SK-N-MC (cell line): ENCODE data around the gene FARS2.

ENCODE experiments used
- DNase-seq: peaks from one replicate; pipeline ENCODE4 v3.0.0-alpha.2; 2011; ENCODE audit warnings: low read depth, low spot score
- H3K27ac ChIP-seq: fragments of 200-600 bp; sonication (generic); 2 replicates; pipeline ENCODE4 v1.5.1; 2016; ENCODE audit warnings: mixed run types
- H3K36me3 ChIP-seq: fragments of 200-600 bp; sonication (generic); 2 replicates; pipeline ENCODE4 v1.6.1; 2017; ENCODE audit warnings: antibody characterized with exemption, low read length, mixed read lengths; ENCODE audit not compliant: insufficient read depth
- H3K4me3 ChIP-seq: fragments of 200-600 bp; sonication (generic); 2 replicates; pipeline ENCODE4 v1.5.1; 2016
- H3K9ac ChIP-seq: fragments of 200-600 bp; sonication (generic); 2 replicates; pipeline ENCODE4 v1.8.0; 2017; ENCODE audit warnings: mixed run types, mixed read lengths; ENCODE audit not compliant: insufficient read length
- H3K9me3 ChIP-seq: fragments of 200-600 bp; sonication (generic); 2 replicates; pipeline ENCODE4 v1.6.1; 2017; ENCODE audit warnings: low read depth, mild to moderate bottlenecking, antibody characterized with exemption, low read length, moderate library complexity, mixed read lengths
- EZH2 ChIP-seq: fragments of 200-600 bp; sonication (generic); IDR thresholded peaks from one replicate; pipeline ENCODE4 v1.6.1; 2017; ENCODE audit warnings: antibody characterized with exemption
- FOXP2 ChIP-seq: optimal IDR thresholded peaks from 2 replicates; pipeline ENCODE3; 2011; ENCODE audit warnings: mild to moderate bottlenecking, moderate library complexity; ENCODE audit not compliant: insufficient read depth; ENCODE audit errors: extremely low read length, control extremely low read depth
- POLR2AphosphoS5 ChIP-seq: IDR thresholded peaks from 2 replicates; pipeline ENCODE4 v1.6.1; 2012; ENCODE audit warnings: mild to moderate bottlenecking, low read depth, low read length, borderline replicate concordance

The FARS2 gene

DNA sequence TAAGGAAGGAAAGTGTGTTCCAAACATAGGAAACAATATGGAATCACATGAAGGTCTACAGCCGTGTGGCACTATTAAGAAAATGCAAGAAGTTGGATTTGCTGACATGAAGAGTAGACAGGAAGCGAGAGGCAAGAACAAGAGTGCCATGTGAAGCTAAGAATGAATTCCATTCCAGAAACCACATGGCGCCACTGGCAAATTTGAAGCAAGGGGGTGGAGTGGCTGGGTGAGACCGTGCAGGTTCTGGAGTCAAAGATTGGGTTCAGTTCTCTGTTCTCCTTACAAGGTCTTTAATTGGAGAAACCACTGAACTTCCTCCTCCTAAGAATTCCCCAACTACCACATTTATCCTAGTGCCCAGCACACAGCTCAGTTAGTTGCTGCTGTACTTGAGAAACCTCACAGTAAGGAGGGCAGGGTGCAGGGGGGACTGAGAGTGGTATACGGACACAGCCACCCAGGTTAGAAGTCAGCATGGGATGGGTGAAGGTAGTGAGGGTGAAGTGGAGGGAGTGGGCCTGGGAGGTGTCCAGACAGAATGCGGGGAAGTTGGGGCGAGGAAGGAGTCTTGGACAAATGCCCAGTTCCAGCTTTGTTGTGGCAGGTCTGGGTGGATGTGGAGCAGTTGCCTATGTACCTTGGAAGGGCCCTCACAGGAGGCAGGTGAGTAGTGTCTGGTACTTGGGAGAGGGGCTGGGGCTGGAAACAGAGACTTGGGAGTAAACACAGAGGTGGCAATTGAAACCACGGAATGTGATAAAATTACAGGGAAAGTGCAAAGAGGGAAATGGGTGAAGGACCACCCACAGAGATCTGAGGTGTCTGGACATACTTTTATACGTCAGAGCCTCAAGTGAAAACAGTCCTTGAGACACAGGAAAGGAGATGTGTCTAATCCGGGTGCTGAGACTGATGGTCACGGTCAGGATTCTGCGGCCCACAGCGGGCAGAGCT is 14.9 kb upstream of the FARS2 start:
- H3K4me3 ChIP-seq = peak overlapping the region; percentile 30; the same call in 1 of the 2 replicates
- TF ChIP-seq POLR2AphosphoS5 (peak; percentile 49; the same call in 1 of the 2 replicates), FOXP2 (no peak)
- H3K27ac ChIP-seq = peak overlapping the region; percentile 81
- no peak overlapping the region for H3K9ac ChIP-seq
- H3K36me3 ChIP-seq = peaks cover 5% of the 10 kb centered on the region
- peak; percentile 69 for DNase-seq
- no peaks in the 10 kb centered on the region for H3K9me3 ChIP-seq

DNA sequence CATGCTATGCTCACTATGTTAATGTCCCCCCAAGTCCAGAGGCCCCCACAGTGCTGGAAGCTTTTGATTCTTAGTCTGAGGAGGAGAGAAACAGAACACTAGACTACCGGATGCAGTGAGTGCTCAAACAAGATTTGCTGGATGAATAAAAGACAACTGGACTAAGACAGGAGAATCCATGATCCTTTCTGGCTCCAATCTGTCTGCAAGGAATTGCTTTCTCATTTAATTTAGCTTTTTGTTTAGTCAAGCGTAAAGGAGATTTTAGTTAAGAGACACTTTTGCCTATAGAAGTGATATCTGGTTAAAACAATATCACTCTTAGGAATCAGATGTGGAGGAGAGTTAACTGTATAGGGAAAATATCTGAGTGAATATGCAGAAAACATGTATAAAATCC is 14.1 kb upstream of the FARS2 start:
- Histone ChIP-seq H3K36me3 (peaks cover 4% of the 10 kb centered on the region), H3K9me3 (no peaks in the 10 kb centered on the region), H3K27ac (peak overlapping the region; percentile 73), H3K9ac (peak overlapping the region; percentile 38), H3K4me3 (peak overlapping the region; percentile 30; the same call in 1 of the 2 replicates)
- TF ChIP-seq POLR2AphosphoS5 (no peak), FOXP2 (no peak), EZH2 (no peak)
- no peak for DNase-seq

DNA sequence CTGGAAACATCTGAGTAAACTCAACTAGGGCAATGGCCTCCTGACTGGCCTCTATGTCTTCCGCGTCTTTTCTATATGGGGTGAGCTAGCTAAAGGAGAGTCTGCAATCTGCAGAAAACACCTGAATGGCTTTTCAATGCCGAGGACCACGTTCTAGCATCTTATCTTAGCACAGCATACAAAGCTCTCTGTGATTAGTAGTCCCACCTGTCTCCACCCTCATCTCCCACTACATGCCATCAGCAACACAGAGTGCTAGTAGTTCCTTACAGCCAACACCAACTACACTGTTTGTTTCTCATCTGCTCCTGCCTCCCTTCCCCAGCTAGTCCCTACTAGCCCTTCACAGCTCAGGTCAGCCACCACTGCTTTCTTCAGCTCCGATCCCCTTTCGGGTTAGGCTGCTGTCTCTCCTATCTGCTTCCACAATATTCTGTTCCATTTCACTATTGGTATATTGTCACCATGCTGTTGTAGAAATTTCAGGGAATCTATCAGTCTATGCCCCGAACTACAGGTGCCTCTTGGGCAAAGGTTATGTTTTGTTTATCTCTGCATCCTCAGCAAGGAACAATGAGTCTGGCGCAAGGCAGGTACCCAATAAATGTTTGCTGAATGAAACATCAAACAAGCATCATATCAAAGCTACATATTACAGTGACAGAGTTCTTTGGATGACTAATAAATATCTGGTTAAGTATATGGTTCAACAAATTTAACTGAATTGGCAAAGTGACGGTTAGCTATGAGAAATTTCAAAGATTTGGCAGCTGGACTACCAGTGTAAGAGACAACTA is 12.8 kb upstream of the FARS2 start:
- H3K27ac ChIP-seq = no peak overlapping the region; the same call in 1 of the 2 replicates
- no peak overlapping the region for H3K4me3 ChIP-seq
- H3K9ac ChIP-seq = no peak overlapping the region
- no peak for DNase-seq
- H3K36me3 ChIP-seq = peaks cover 13% of the 10 kb centered on the region
- no peak for TF ChIP-seq FOXP2
- TF ChIP-seq EZH2 = no peak
- TF ChIP-seq POLR2AphosphoS5 = no peak
- no peaks in the 10 kb centered on the region for H3K9me3 ChIP-seq

DNA sequence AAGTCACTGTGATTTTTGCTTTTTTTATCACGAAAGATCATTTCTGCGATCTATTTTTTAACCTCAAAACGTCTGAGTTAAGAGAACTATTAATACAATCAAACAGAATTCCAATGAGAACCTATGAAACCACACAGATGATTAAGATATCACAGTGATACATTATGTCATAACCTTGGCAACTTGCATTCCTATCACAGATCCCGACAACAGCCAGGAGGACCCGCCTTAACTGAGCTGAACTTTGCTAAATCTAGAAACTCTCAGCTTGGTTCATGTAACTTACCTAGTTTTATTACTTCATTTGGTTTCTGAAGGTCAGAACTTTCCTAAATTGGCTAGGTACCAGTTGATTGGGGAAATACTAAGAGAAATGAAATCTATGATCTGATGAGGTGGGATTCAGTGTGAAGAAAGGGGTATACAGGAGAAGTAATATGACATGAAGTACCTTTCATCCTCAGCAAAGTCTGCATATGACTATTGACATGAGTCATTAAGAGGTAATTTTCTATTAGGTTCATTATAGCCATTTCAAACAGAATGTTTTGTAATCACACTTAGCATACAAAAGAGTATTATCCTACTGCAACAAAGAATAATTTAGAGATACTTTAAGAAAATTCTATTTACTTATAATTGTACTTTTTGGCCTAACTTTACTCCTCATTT is 11.7 kb upstream of the FARS2 start:
- H3K4me3 ChIP-seq = no peak overlapping the region
- no peak overlapping the region for H3K9ac ChIP-seq
- peaks cover 20% of the 10 kb centered on the region for H3K36me3 ChIP-seq
- no peak for TF ChIP-seq FOXP2
- DNase-seq = no peak
- H3K9me3 ChIP-seq = no peaks in the 10 kb centered on the region
- H3K27ac ChIP-seq = no peak overlapping the region

DNA sequence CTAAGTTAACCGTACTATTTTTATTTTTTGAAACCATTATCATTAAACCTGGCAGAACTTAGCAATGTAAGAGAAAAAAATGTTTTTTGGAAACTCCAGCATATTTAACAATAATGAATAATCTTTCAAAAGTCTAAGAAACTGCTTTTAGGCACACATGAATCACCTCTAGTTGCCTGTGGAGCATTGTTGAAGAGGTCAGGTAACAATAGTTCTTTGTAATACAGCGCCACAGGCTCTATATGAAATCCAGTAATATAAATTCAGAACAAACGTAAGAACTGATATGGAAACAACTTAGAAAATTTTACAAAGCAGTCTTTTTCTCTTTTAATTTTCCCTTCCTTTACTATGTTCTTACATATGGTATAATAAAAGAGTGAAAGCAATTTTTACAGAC is 10.9 kb upstream of the FARS2 start:
- no peak overlapping the region for H3K9ac ChIP-seq
- H3K36me3 ChIP-seq = peaks cover 24% of the 10 kb centered on the region
- TF ChIP-seq FOXP2 = no peak
- no peak for TF ChIP-seq POLR2AphosphoS5
- H3K9me3 ChIP-seq = no peaks in the 10 kb centered on the region
- DNase-seq = no peak
- H3K27ac ChIP-seq = no peak overlapping the region
- H3K4me3 ChIP-seq = no peak overlapping the region

DNA sequence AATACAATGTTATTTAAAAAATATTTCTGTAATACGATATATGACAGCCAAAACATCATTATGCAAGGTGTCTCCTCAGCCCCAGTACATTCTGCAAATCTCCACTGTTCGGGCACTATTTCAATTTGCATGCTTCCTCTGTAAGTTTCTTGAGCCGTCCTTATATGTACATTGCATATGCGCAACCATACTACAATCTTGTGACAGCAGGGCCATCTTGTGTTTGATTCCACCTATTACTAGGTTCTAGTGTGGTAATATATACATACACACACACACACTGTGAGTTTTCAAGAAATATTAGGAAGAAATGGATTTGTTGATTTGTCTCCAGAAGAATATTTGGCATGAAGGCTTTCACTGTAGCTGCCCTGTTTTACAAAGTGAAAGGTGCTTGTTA is 10.4 kb upstream of the FARS2 start:
- peaks cover 24% of the 10 kb centered on the region for H3K36me3 ChIP-seq
- H3K4me3 ChIP-seq = no peak overlapping the region
- DNase-seq = no peak

DNA sequence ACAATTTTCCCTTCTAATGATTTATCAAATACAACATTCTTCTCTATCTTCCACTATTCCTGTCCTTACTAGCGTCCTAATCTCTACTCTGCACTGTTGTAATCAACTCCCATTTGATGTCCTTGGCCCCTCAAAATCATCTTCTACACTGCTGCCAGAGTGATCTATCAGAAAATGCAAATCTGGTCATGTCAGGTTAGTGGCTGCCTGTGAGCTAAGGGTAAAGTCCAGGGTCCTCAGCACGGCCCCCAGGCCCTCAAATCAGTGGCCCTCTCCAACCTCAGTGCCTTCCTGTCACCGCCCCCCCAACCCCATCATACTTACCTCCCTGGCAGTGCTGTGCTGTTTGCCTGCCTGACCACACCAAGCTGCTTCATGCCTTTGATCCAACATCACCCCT is 4.4 kb upstream of the FARS2 start:
- H3K9ac ChIP-seq = no peak overlapping the region
- H3K27ac ChIP-seq = no peak overlapping the region
- no peaks in the 10 kb centered on the region for H3K9me3 ChIP-seq
- peaks cover 40% of the 10 kb centered on the region for H3K36me3 ChIP-seq
- TF ChIP-seq POLR2AphosphoS5 = no peak
- no peak for TF ChIP-seq FOXP2
- no peak for TF ChIP-seq EZH2
- no peak overlapping the region for H3K4me3 ChIP-seq
- DNase-seq = no peak

More for the DNA sequence above, 10.4 kb upstream of the FARS2 start:
- no peaks in the 10 kb centered on the region for H3K9me3 ChIP-seq
- no peak for TF ChIP-seq POLR2AphosphoS5
- TF ChIP-seq FOXP2 = no peak
- TF ChIP-seq EZH2 = no peak
- H3K27ac ChIP-seq = no peak overlapping the region
- no peak overlapping the region for H3K9ac ChIP-seq

DNA sequence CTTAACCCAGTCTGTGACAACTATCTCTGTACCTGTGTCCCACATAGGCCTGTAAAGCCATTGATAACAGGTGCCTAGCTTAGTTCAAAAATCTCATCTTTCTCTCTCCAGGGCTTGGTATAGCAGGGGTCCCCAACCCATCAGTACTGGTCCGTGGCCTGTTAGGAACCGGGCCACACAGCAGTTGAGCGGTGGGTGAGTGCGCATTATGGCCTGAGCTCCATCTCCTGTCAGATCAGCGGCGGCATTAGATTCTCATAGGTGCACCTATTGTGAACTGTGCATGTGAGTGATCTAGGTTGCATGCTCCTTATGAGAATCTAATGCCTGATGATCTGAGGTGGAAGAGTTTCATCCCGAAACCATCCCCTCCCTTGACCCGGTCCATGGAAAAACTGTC is 3.9 kb upstream of the FARS2 start:
- Histone ChIP-seq H3K27ac (no peak overlapping the region), H3K9ac (no peak overlapping the region), H3K36me3 (peaks cover 37% of the 10 kb centered on the region), H3K9me3 (no peaks in the 10 kb centered on the region), H3K4me3 (no peak overlapping the region)
- DNase-seq = no peak
- TF ChIP-seq EZH2 = no peak
- no peak for TF ChIP-seq POLR2AphosphoS5
- TF ChIP-seq FOXP2 = no peak
